Caco-2 (cell line): ENCODE measurements around the gene SLC35E1. TPM values are rescaled to one million over a fixed set of nuclear protein-coding genes. Genes with fewer than 3 reads are reported as not detected.

Source experiments
- BruUV-seq: library from RNA; stranded (reverse); fragments of 400-500 nt; replicated peaks from 2 replicates; lab custom pipeline; 2021; lab: Mats Ljungman, UMichigan
- CTCF ChIA-PET: fragments of 300-600 bp; sonication (Branson Sonifier 250); formaldehyde crosslinking; loops from one replicate; lab custom pipeline; 2022; ENCODE audit warnings: antibody characterized with exemption; lab: Charles Lee
- POLR2A ChIA-PET: fragments of 300-600 bp; sonication (Branson Sonifier 250); formaldehyde crosslinking; loops from one replicate; lab custom pipeline; 2022; ENCODE audit warnings: antibody characterized with exemption; lab: Charles Lee
- DNase-seq, 2 experiments: peaks; one replicate each; pipeline versions ENCODE4 v3.0.0 to v3.0.0-alpha.2; 2020 to 2022
- H3K27me3 ChIP-seq: replicated peaks from 2 replicates; pipeline ENCODE4 v1.6.0; 2011; ENCODE audit warnings: low read length; ENCODE audit not compliant: control insufficient read depth, insufficient read depth
- H3K36me3 ChIP-seq: 2 replicates; pipeline ENCODE4 v1.5.1; 2011; ENCODE audit warnings: low read length; ENCODE audit not compliant: control insufficient read depth, insufficient read depth
- H3K4me1 ChIP-seq: fragments of 250-450 bp; sonication (Bioruptor Pico); 2 replicates; pipeline ENCODE4 v1.5.1; 2020; ENCODE audit warnings: mild to moderate bottlenecking
- H3K4me3 ChIP-seq: 2 replicates; pipeline ENCODE4 v1.5.1; 2011; ENCODE audit warnings: low read depth, mild to moderate bottlenecking, control low read depth, low read length
- H3K9me3 ChIP-seq: fragments of 250-450 bp; sonication (Bioruptor Pico); 2 replicates; pipeline ENCODE4 v1.5.1; 2020; ENCODE audit warnings: mild to moderate bottlenecking, moderate library complexity
- H3K27ac Mint-ChIP-seq: one replicate; pipeline ENCODE4 v1.8.0; 2022; ENCODE audit warnings: mixed read lengths; ENCODE audit not compliant: unreplicated experiment
- H3K27me3 Mint-ChIP-seq: one replicate; pipeline ENCODE4 v1.8.0; 2022; ENCODE audit warnings: mixed read lengths; ENCODE audit not compliant: insufficient read depth, unreplicated experiment
- H3K36me3 Mint-ChIP-seq: one replicate; pipeline ENCODE4 v1.8.0; 2022; ENCODE audit warnings: mild to moderate bottlenecking, mixed read lengths; ENCODE audit not compliant: insufficient read depth, unreplicated experiment
- H3K4me1 Mint-ChIP-seq: one replicate; pipeline ENCODE4 v1.8.0; 2022; ENCODE audit warnings: low read depth, mixed read lengths; ENCODE audit not compliant: unreplicated experiment
- H3K4me3 Mint-ChIP-seq: one replicate; pipeline ENCODE4 v1.8.0; 2022; ENCODE audit warnings: mild to moderate bottlenecking, moderate library complexity, mixed read lengths; ENCODE audit not compliant: unreplicated experiment
- H3K9me3 Mint-ChIP-seq: one replicate; pipeline ENCODE4 v1.8.0; 2022; ENCODE audit warnings: mixed read lengths; ENCODE audit not compliant: unreplicated experiment
- intact Hi-C: fragments of 100-400 bp; cut with micrococcal nuclease; formaldehyde crosslinking; loops from one replicate; pipeline ENCODE4 v1.10.0; 2022; ENCODE audit not compliant: unreplicated experiment
- total RNA-seq: library from RNA; stranded (reverse); gene quantifications from 2 replicates; pipeline ENCODE4 v1.2.3, GENCODE V29; 2022
- TF ChIP-seq, protein P1 (sequence below), 2 experiments: fragments of 200-600 bp in 1 of 2; IDR thresholded peaks; 1 replicate in 1 of 2; 2 replicates in 1 of 2; pipeline versions ENCODE4 v1.5.1 to v1.8.0; 2011 to 2022; ENCODE audit warnings: antibody characterized with exemption in 1 of 2, control low read depth in 1 of 2, inconsistent platforms in 1 of 2, low read depth in 1 of 2, low read length in 1 of 2, mild to moderate bottlenecking in 1 of 2, moderate library complexity in 1 of 2; ENCODE audit not compliant: insufficient read depth in 1 of 2, severe bottlenecking in 1 of 2, unreplicated experiment in 1 of 2

Gene SLC35E1
- total RNA-seq, 1 experiment from 2014 or later: 37.9 TPM

DNA sequence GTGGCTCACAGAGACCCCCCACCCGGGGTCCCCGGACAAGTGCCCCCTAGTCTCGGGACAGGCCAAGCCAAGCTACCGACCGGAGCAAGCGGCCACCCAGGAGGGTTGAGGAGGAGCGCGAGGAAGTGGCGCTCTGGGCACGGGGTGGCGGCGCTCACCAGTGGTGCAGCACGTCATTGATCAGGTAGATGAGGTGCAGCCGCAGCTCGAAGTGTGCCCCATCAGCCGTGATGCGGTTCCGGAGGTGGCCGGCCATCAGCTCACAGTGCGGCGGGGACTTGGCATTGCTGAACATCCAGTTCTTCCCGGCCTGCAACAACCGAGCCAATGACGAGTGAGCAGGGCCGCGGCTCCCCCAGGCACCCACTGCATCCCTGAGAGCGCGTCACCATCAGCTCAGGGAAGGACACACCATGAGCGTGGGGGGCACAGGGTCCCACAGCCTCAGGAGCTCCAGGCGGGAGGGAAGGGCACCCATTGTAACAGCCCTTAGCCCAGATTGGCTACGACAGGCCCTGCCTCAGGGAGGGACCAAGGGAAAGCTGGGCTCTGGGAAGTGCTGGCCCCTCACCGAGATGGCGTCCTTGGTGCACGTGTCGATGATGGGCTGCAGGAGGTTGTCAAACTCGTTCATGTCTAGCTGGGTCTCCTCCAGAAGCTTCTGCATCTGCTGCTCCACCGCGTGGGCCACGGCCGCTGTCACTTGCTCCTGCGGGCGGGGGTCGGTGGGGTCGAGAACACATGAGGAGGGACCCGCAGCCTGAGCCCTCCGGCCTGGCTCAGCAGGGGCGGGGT lies 39.6 kb downstream of the SLC35E1 start:
- BruUV-seq: no TSS peak
- ChIA-PET POLR2A (no interaction called here), CTCF (no interaction called here)
- intact Hi-C loops: no loop called here
- TF ChIP-seq, protein P1, sequence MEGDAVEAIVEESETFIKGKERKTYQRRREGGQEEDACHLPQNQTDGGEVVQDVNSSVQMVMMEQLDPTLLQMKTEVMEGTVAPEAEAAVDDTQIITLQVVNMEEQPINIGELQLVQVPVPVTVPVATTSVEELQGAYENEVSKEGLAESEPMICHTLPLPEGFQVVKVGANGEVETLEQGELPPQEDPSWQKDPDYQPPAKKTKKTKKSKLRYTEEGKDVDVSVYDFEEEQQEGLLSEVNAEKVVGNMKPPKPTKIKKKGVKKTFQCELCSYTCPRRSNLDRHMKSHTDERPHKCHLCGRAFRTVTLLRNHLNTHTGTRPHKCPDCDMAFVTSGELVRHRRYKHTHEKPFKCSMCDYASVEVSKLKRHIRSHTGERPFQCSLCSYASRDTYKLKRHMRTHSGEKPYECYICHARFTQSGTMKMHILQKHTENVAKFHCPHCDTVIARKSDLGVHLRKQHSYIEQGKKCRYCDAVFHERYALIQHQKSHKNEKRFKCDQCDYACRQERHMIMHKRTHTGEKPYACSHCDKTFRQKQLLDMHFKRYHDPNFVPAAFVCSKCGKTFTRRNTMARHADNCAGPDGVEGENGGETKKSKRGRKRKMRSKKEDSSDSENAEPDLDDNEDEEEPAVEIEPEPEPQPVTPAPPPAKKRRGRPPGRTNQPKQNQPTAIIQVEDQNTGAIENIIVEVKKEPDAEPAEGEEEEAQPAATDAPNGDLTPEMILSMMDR (IDR thresholded peaks at IDR 0.05; ENCODE audit: insufficient read depth in 1 of 2, low read depth in 1 of 2, low read length in 1 of 2, severe bottlenecking in 1 of 2, unreplicated experiment in 1 of 2): no peak
- Histone ChIP-seq H3K9me3 (no peaks in the 10 kb centered on the region), H3K4me1 (no peaks in the 10 kb centered on the region), H3K4me3 (no peak overlapping the region), H3K36me3 (peaks cover 2% of the 10 kb centered on the region; the same call in 1 of the 2 replicates), H3K27me3 (no peaks in the 10 kb centered on the region)
- Mint-ChIP-seq H3K36me3 (peaks cover 94% of the 10 kb centered on the region), H3K4me3 (no peak overlapping the region), H3K27ac (no peak overlapping the region), H3K9me3 (no peaks in the 10 kb centered on the region), H3K27me3 (no peaks in the 10 kb centered on the region), H3K4me1 (no peaks in the 10 kb centered on the region)
- DNase-seq: no peak

- Histone ChIP-seq H3K4me1 (no peaks in the 10 kb centered on the region), H3K4me3 (no peak overlapping the region), H3K36me3 (peaks cover 6% of the 10 kb centered on the region), H3K9me3 (no peaks in the 10 kb centered on the region), H3K27me3 (no peaks in the 10 kb centered on the region)
- intact Hi-C loops: no loop called here
- Mint-ChIP-seq H3K27me3 (no peaks in the 10 kb centered on the region), H3K27ac (no peak overlapping the region), H3K36me3 (peaks cover 94% of the 10 kb centered on the region), H3K4me1 (no peaks in the 10 kb centered on the region), H3K4me3 (no peak overlapping the region), H3K9me3 (no peaks in the 10 kb centered on the region)
- TF ChIP-seq, protein P1 (IDR thresholded peaks at IDR 0.05; ENCODE audit: insufficient read depth in 1 of 2, low read depth in 1 of 2, low read length in 1 of 2, severe bottlenecking in 1 of 2, unreplicated experiment in 1 of 2): no peak
- BruUV-seq: no TSS peak
- DNase-seq: no peak
- POLR2A ChIA-PET: no interaction called here
- CTCF ChIA-PET: no interaction called here
Measured at GRCh38 chr19:16531380-16531669, 40.9 kb downstream of the SLC35E1 start.

GRCh38 chr19:16530540-16531379 lies 41.5 kb downstream of the SLC35E1 start:
- Mint-ChIP-seq H3K36me3 (peaks cover 94% of the 10 kb centered on the region), H3K4me1 (no peaks in the 10 kb centered on the region)

More at GRCh38 chr19:16530540-16531379, 41.5 kb downstream of the SLC35E1 start:
- intact Hi-C loops: no loop called here
- no peak overlapping the region for H3K4me3 Mint-ChIP-seq
- TF ChIP-seq, protein P1 (IDR thresholded peaks at IDR 0.05; ENCODE audit: insufficient read depth in 1 of 2, low read depth in 1 of 2, low read length in 1 of 2, severe bottlenecking in 1 of 2, unreplicated experiment in 1 of 2): no peak
- Histone ChIP-seq H3K4me3 (no peak overlapping the region), H3K9me3 (no peaks in the 10 kb centered on the region), H3K36me3 (peaks cover 6% of the 10 kb centered on the region), H3K4me1 (no peaks in the 10 kb centered on the region), H3K27me3 (no peaks in the 10 kb centered on the region)
- ChIA-PET CTCF (no interaction called here), POLR2A (no interaction called here)
- H3K9me3 Mint-ChIP-seq: no peaks in the 10 kb centered on the region
- no peak overlapping the region for H3K27ac Mint-ChIP-seq
- no peaks in the 10 kb centered on the region for H3K27me3 Mint-ChIP-seq
- no peak for DNase-seq
- BruUV-seq: no TSS peak
